Measurements from ENCODE around the gene ARHGEF12.

ARHGEF12 gene

GRCh38 chr11:120521176-120521575, 185.0 kb downstream of the ARHGEF12 start:
- DNase-seq, result no peak

- DNase-seq, result no peak
Observed at GRCh38 chr11:120522021-120522420, 185.8 kb downstream of the ARHGEF12 start.

GRCh38 chr11:120522736-120523135, 186.5 kb downstream of the ARHGEF12 start:
- DNase-seq, result no peak

GRCh38 chr11:120523196-120523595, 187.0 kb downstream of the ARHGEF12 start:
- DNase-seq, result no peak

- no peak for DNase-seq
Observed at GRCh38 chr11:120524536-120525085, 188.4 kb downstream of the ARHGEF12 start.

GRCh38 chr11:120525261-120526171, 189.3 kb downstream of the ARHGEF12 start:
- DNase-seq, result no peak

- no peak for DNase-seq
Observed at GRCh38 chr11:120526241-120526640, 190.0 kb downstream of the ARHGEF12 start.

GRCh38 chr11:120527111-120527761, 191.0 kb downstream of the ARHGEF12 start:
- no peak for DNase-seq

- DNase-seq, result no peak
Observed at GRCh38 chr11:120528749-120529148, 192.5 kb downstream of the ARHGEF12 start.

GRCh38 chr11:120529214-120529613, 193.0 kb downstream of the ARHGEF12 start:
- DNase-seq, result no peak

- DNase-seq, result no peak
Observed at GRCh38 chr11:120529911-120530310, 193.7 kb downstream of the ARHGEF12 start.

- no peak for DNase-seq
Observed at GRCh38 chr11:120532082-120532831, 196.0 kb downstream of the ARHGEF12 start.

- DNase-seq, result no peak
Observed at GRCh38 chr11:120532832-120533196, 196.6 kb downstream of the ARHGEF12 start.

GRCh38 chr11:120536091-120536796, 200.0 kb downstream of the ARHGEF12 start:
- DNase-seq, result no peak

- DNase-seq, result no peak
Observed at GRCh38 chr11:120536797-120537169, 200.6 kb downstream of the ARHGEF12 start.

- DNase-seq, result no peak
Observed at GRCh38 chr11:120537996-120538395, 201.8 kb downstream of the ARHGEF12 start.

- no peak for DNase-seq
Observed at GRCh38 chr11:120538707-120539106, 202.5 kb downstream of the ARHGEF12 start.
